Neural progenitor cell (in vitro differentiated cells): ENCODE data around the gene RAD23B. TPM values are rescaled to one million over a fixed set of nuclear protein-coding genes. Genes with fewer than 3 reads are reported as not detected.
A peak's percentile ranks its signal among the peaks of the same experiment; 100 is the strongest.

Source experiments
- DNase-seq: peaks from one replicate; pipeline ENCODE4 v3.0.0-alpha.2; 2016; ENCODE audit warnings: low spot score
- H2AFZ ChIP-seq: fragments of 200-600 bp; sonication (generic); replicated peaks from 2 replicates; pipeline ENCODE4 v1.6.1; 2016; ENCODE audit warnings: antibody characterized with exemption
- H3F3A ChIP-seq: fragments of 200-600 bp; sonication (generic); 2 replicates; pipeline ENCODE4 v1.6.1; 2016; ENCODE audit warnings: antibody characterized with exemption, low read depth
- H3K27ac ChIP-seq: fragments of 200-600 bp; sonication (generic); 2 replicates; pipeline ENCODE4 v1.5.1; 2016; ENCODE audit warnings: mild to moderate bottlenecking
- H3K27me3 ChIP-seq: fragments of 200-600 bp; sonication (generic); 2 replicates; pipeline ENCODE4 v1.6.1; 2016; ENCODE audit warnings: mild to moderate bottlenecking, moderate library complexity
- H3K36me3 ChIP-seq: fragments of 200-600 bp; sonication (generic); 2 replicates; pipeline ENCODE4 v1.5.1; 2016
- H3K4me1 ChIP-seq: fragments of 200-600 bp; sonication (generic); 2 replicates; pipeline ENCODE4 v1.6.1; 2016; ENCODE audit warnings: mixed run types
- H3K4me2 ChIP-seq: fragments of 200-600 bp; sonication (generic); 2 replicates; pipeline ENCODE4 v1.6.1; 2016
- H3K4me3 ChIP-seq: fragments of 200-600 bp; sonication (generic); 2 replicates; pipeline ENCODE4 v1.5.1; 2016
- H3K79me2 ChIP-seq: fragments of 200-600 bp; sonication (generic); 2 replicates; pipeline ENCODE4 v1.6.1; 2016; ENCODE audit warnings: low read depth
- H3K9ac ChIP-seq: fragments of 200-600 bp; sonication (generic); 2 replicates; pipeline ENCODE4 v1.6.1; 2016
- H3K9me3 ChIP-seq: fragments of 200-600 bp; sonication (generic); 2 replicates; pipeline ENCODE4 v1.5.1; 2016; ENCODE audit warnings: low read depth
- H4K20me1 ChIP-seq: fragments of 200-600 bp; sonication (generic); 2 replicates; pipeline ENCODE4 v1.6.1; 2016; ENCODE audit warnings: low read depth
- H3K27ac Mint-ChIP-seq: 3 replicates; pipeline ENCODE4 v1.8.0; 2021; ENCODE audit warnings: mixed read lengths
- H3K27me3 Mint-ChIP-seq: 2 replicates; pipeline ENCODE4 v1.8.0; 2022; ENCODE audit warnings: low read depth, mild to moderate bottlenecking, inconsistent platforms, moderate library complexity, mixed read lengths; ENCODE audit not compliant: insufficient read depth
- H3K36me3 Mint-ChIP-seq: 3 replicates; pipeline ENCODE4 v1.8.0; 2021; ENCODE audit warnings: mixed read lengths
- H3K4me1 Mint-ChIP-seq: 3 replicates; pipeline ENCODE4 v1.8.0; 2021; ENCODE audit warnings: mixed read lengths
- H3K4me3 Mint-ChIP-seq: 3 replicates; pipeline ENCODE4 v1.8.0; 2021; ENCODE audit warnings: mild to moderate bottlenecking, moderate library complexity, mixed read lengths
- H3K9me3 Mint-ChIP-seq: 3 replicates; pipeline ENCODE4 v1.8.0; 2020; ENCODE audit warnings: mixed read lengths
- EZH2 ChIP-seq: fragments of 200-600 bp; sonication (generic); IDR thresholded peaks from 2 replicates; pipeline ENCODE4 v1.6.1; 2017; ENCODE audit warnings: antibody characterized with exemption, mild to moderate bottlenecking, moderate library complexity
- EZH2phosphoT487 ChIP-seq: fragments of 200-600 bp; sonication (generic); IDR thresholded peaks from 2 replicates; pipeline ENCODE4 v1.6.1; 2017; ENCODE audit warnings: antibody characterized with exemption
- total RNA-seq: library from RNA; depleted of rRNA; stranded (reverse); fragments of >200 nt; gene quantifications from 2 replicates; pipeline ENCODE4 v1.2.3, GENCODE V29; 2015; ENCODE audit warnings: low replicate concordance
- TF ChIP-seq, protein P1 (sequence below): fragments of 200-600 bp; sonication (generic); IDR thresholded peaks from 2 replicates; pipeline ENCODE4 v1.5.1; 2017; ENCODE audit warnings: antibody characterized with exemption, mild to moderate bottlenecking

RAD23B gene
- total RNA-seq, 1 donor from 2014 or later = 178 TPM

DNA sequence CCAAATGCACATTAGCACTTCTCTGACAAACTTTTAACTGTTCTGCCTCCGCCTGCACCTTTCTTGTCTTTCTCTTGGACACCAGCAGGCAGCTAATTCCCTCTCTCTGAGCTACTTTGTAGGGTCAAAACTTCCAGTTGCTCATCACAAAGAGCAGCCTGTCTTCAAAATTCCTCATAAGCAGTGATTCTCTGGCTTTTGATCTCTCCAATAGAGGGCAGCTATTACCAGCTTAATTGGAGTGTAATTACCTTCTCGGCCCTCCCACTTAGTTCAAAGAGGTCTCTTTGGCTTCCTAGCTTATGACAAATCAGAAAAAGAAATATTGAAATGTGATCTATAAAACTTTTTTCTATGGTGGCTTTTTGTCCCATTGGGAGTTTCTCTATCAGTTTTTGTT lies 43.6 kb upstream of the RAD23B start:
- Histone ChIP-seq H3K27ac (no peak overlapping the region), H3K9me3 (no peaks in the 10 kb centered on the region), H3K4me2 (peak overlapping the region; percentile 22), H3K27me3 (no peaks in the 10 kb centered on the region), H3K36me3 (no peaks in the 10 kb centered on the region), H3K4me3 (no peak overlapping the region), H3K79me2 (no peaks in the 10 kb centered on the region), H3K4me1 (peaks cover 17% of the 10 kb centered on the region), H2AFZ (no peak overlapping the region), H3F3A (peaks cover 17% of the 10 kb centered on the region), H4K20me1 (no peaks in the 10 kb centered on the region), H3K9ac (no peak overlapping the region)
- TF ChIP-seq EZH2 = no peak
- no peak for TF ChIP-seq EZH2phosphoT487
- TF ChIP-seq, protein P1, sequence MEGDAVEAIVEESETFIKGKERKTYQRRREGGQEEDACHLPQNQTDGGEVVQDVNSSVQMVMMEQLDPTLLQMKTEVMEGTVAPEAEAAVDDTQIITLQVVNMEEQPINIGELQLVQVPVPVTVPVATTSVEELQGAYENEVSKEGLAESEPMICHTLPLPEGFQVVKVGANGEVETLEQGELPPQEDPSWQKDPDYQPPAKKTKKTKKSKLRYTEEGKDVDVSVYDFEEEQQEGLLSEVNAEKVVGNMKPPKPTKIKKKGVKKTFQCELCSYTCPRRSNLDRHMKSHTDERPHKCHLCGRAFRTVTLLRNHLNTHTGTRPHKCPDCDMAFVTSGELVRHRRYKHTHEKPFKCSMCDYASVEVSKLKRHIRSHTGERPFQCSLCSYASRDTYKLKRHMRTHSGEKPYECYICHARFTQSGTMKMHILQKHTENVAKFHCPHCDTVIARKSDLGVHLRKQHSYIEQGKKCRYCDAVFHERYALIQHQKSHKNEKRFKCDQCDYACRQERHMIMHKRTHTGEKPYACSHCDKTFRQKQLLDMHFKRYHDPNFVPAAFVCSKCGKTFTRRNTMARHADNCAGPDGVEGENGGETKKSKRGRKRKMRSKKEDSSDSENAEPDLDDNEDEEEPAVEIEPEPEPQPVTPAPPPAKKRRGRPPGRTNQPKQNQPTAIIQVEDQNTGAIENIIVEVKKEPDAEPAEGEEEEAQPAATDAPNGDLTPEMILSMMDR = peak; percentile 19
- Mint-ChIP-seq H3K4me1 (peaks cover 11% of the 10 kb centered on the region), H3K27me3 (peaks cover 3% of the 10 kb centered on the region), H3K4me3 (no peak overlapping the region), H3K9me3 (no peaks in the 10 kb centered on the region), H3K27ac (no peak overlapping the region), H3K36me3 (no peaks in the 10 kb centered on the region)
- peak; percentile 62 for DNase-seq

DNA sequence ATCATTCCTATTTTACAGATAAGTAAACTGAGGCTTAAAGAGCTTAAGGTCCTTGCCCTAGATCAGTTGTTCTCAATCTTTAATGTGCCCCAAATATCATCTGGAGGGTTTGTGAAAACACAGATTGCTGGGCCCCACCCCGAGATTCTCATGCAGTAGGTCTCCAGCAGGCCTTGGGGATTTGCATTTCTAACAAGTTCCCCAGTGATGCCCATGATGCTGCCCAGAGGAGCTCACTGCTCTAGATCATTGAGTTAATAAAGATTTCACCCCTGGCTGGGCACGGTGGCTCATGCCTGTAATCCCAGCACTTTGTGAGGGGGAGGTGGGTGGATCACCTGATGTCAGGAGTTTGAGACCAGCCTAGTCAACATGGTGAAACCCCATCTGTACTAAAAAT lies 42.8 kb upstream of the RAD23B start:
- H3K27ac ChIP-seq = no peak overlapping the region
- peaks cover 17% of the 10 kb centered on the region for H3F3A ChIP-seq
- H3K4me3 ChIP-seq = no peak overlapping the region
- Mint-ChIP-seq H3K9me3 (no peaks in the 10 kb centered on the region), H3K36me3 (no peaks in the 10 kb centered on the region), H3K4me1 (peaks cover 11% of the 10 kb centered on the region), H3K4me3 (no peak overlapping the region), H3K27ac (no peak overlapping the region), H3K27me3 (peaks cover 3% of the 10 kb centered on the region)
- H3K4me1 ChIP-seq = peaks cover 17% of the 10 kb centered on the region
- no peaks in the 10 kb centered on the region for H3K79me2 ChIP-seq
- no peak overlapping the region for H2AFZ ChIP-seq
- no peak overlapping the region for H3K4me2 ChIP-seq
- no peaks in the 10 kb centered on the region for H3K36me3 ChIP-seq
- H3K9ac ChIP-seq = no peak overlapping the region
- H3K9me3 ChIP-seq = no peaks in the 10 kb centered on the region
- H4K20me1 ChIP-seq = no peaks in the 10 kb centered on the region
- DNase-seq = peak; percentile 32
- TF ChIP-seq EZH2phosphoT487 (no peak), EZH2 (no peak)
- TF ChIP-seq, protein P1 = no peak
- H3K27me3 ChIP-seq = no peaks in the 10 kb centered on the region

DNA sequence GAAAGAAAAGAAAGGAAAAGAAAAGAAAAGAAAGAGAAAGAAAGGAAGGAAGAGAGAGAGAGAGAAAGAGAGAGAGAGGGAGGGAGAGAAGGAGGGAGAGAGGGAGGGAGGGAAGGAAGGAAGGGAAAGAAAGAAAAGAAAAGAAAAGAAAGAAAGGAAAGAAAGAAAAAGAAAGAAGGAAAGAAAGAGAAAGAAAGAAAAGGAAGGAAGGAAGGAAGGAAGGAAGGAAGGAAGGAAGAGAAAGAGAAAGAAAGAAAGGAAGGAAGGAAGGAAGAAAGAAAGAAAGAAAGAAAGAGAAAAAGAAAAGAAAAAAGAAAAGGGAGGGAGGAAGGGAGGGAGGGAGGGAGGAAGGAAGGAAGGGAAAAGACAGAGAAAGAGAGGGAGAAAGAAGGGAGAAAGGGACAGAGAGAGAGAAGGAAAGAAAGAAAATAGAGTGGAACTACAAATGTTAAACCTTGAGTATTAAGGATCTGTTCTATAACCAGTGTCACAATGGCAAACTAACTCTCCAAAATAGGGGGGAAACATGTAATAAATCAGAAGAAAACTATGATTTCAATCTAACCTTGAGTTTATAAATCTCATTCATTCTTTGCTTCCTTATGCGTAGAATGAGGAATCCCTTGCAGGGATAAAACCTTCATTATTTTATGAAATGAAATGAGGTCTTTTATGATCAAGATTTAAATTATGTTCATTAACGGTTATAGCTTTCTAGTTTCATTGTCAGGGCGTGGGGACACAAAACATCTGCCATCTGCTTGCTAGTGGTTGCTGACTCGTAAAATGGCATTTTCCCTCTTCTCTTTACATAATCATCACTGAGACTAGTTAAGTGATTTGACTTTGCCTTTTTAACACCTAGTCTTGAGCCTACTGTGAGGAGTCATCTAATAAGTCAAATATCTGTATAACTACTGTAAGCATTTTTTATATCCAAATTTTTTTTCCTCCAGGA lies 40.7 kb upstream of the RAD23B start:
- no peaks in the 10 kb centered on the region for H3K27me3 ChIP-seq
- peaks cover 13% of the 10 kb centered on the region for H3K4me1 Mint-ChIP-seq
- H3K4me2 ChIP-seq = no peak overlapping the region
- DNase-seq = no peak
- peaks cover 17% of the 10 kb centered on the region for H3F3A ChIP-seq
- H3K79me2 ChIP-seq = no peaks in the 10 kb centered on the region
- no peak overlapping the region for H3K27ac ChIP-seq
- H3K4me1 ChIP-seq = peaks cover 17% of the 10 kb centered on the region
- no peaks in the 10 kb centered on the region for H3K9me3 ChIP-seq
- no peaks in the 10 kb centered on the region for H3K36me3 Mint-ChIP-seq
- TF ChIP-seq, protein P1 = no peak
- TF ChIP-seq EZH2 = no peak
- H3K9ac ChIP-seq = no peak overlapping the region
- H2AFZ ChIP-seq = no peak overlapping the region
- no peaks in the 10 kb centered on the region for H3K9me3 Mint-ChIP-seq
- no peak overlapping the region for H3K4me3 ChIP-seq
- H3K27me3 Mint-ChIP-seq = peaks cover 2% of the 10 kb centered on the region
- no peak overlapping the region for H3K27ac Mint-ChIP-seq
- H4K20me1 ChIP-seq = no peaks in the 10 kb centered on the region
- no peak overlapping the region for H3K4me3 Mint-ChIP-seq
- H3K36me3 ChIP-seq = no peaks in the 10 kb centered on the region
